ENCODE results near the gene CD44.

Gene CD44

DNA sequence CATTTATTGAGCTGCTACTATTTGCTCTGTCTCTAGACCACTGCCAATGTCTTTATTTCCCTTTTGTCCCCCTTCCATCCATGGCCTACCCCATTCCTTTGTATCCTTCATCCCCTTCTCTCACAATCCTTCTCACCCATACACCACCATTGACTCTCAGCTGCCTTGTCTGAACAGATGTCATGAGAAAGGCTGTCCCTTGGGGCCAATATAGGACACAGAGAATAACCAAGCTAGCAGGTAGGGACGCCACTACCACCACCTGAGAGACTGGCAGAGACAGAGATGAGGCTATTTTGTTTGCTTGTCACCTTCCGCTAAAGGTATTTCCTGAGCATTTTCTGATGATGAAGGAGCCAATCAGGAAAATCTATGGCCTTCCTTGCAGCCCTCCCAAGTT, 138.9 kb downstream of the CD44 start:
- TF ChIP-seq, protein P1, sequence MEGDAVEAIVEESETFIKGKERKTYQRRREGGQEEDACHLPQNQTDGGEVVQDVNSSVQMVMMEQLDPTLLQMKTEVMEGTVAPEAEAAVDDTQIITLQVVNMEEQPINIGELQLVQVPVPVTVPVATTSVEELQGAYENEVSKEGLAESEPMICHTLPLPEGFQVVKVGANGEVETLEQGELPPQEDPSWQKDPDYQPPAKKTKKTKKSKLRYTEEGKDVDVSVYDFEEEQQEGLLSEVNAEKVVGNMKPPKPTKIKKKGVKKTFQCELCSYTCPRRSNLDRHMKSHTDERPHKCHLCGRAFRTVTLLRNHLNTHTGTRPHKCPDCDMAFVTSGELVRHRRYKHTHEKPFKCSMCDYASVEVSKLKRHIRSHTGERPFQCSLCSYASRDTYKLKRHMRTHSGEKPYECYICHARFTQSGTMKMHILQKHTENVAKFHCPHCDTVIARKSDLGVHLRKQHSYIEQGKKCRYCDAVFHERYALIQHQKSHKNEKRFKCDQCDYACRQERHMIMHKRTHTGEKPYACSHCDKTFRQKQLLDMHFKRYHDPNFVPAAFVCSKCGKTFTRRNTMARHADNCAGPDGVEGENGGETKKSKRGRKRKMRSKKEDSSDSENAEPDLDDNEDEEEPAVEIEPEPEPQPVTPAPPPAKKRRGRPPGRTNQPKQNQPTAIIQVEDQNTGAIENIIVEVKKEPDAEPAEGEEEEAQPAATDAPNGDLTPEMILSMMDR (IDR thresholded peaks at IDR 0.05; ENCODE audit: low read depth, low read length, missing control alignments) = no peak
- DNase-seq (ENCODE audit: low read depth) = no peak
- H3K4me3 ChIP-seq (ENCODE audit: low read depth, low read length) = no peak overlapping the region

GRCh38 chr11:35280727-35281126, 141.8 kb downstream of the CD44 start:
- H3K4me3 ChIP-seq (ENCODE audit: low read depth, low read length) = no peak overlapping the region
- DNase-seq (ENCODE audit: low read depth) = no peak
- TF ChIP-seq, protein P1 (IDR thresholded peaks at IDR 0.05; ENCODE audit: low read depth, low read length, missing control alignments) = no peak

GRCh38 chr11:35281169-35281688, 142.3 kb downstream of the CD44 start:
- DNase-seq (ENCODE audit: low read depth) = no peak
- H3K4me3 ChIP-seq (ENCODE audit: low read depth, low read length) = no peak overlapping the region
- TF ChIP-seq, protein P1 (IDR thresholded peaks at IDR 0.05; ENCODE audit: low read depth, low read length, missing control alignments) = no peak
